ENCODE results near the gene IGFBP5. TPM values are rescaled to one million over a fixed set of nuclear protein-coding genes. Genes with fewer than 3 reads are reported as not detected.

Gene IGFBP5
- total and polyA plus RNA-seq, 2 donors (not counting 3 experiments of a cell fraction or from before 2014, with no cell fraction given) = 0.06 TPM; not detected in 1

- TF ChIP-seq GATA2 (IDR thresholded peaks at IDR 0.05; ENCODE audit: insufficient read depth, insufficient read length, low read depth, low read length) (no peak), CTCF (IDR thresholded peaks at IDR 0.05; ENCODE audit: extremely low read depth in 1 of 2, insufficient read depth in 1 of 2, low read depth in 1 of 2, low read length in 2 of 2) (no peak), POLR2A (IDR thresholded peaks at IDR 0.05; ENCODE audit: low read depth, low read length) (no peak), FOS (IDR thresholded peaks at IDR 0.05; ENCODE audit: borderline replicate concordance, insufficient read depth, low read length) (no peak)
- Histone ChIP-seq H4K20me1 (replicated peaks; ENCODE audit: control insufficient read depth, extremely low read depth, insufficient read depth, low read length) (no peaks in the 10 kb centered on the region), H3K9me3 (replicated peaks; ENCODE audit: control insufficient read depth, insufficient read depth, low read length) (no peaks in the 10 kb centered on the region), H3K36me3 (ENCODE audit: control insufficient read depth in 2 of 2, extremely low read depth in 1 of 2, insufficient read depth in 2 of 2, low read length in 2 of 2) (no peaks in the 10 kb centered on the region), H3K9ac (replicated peaks; ENCODE audit: extremely low read depth, insufficient read depth, low read length) (peak within 1 kb of the TSS; percentile 57), H2AFZ (ENCODE audit: low read depth, low read length) (peak within 1 kb of the TSS; percentile 80), H3K9me1 (replicated peaks; ENCODE audit: control insufficient read depth, extremely low read depth, insufficient read depth, low read length) (no peaks in the 10 kb centered on the region), H3K79me2 (ENCODE audit: control insufficient read depth, insufficient read depth, low read length) (peaks cover 18% of the 10 kb centered on the region), H3K27ac (ENCODE audit: insufficient read depth, low read depth, low read length) (no peak within 1 kb of the TSS), H3K4me2 (ENCODE audit: insufficient read depth, low read length) (peak within 1 kb of the TSS; percentile 79), H3K4me1 (ENCODE audit: control insufficient read depth, extremely low read depth, insufficient read depth, low read length) (peaks cover 30% of the 10 kb centered on the region), H3K27me3 (ENCODE audit: control insufficient read depth in 2 of 2, insufficient read depth in 2 of 2, low read length in 2 of 2) (peaks cover 6 to 9% of the 10 kb centered on the region in 2 experiments), H3K4me3 (replicated peaks in 1 of 3; ENCODE audit: insufficient read depth in 1 of 3, low read depth in 1 of 3, low read length in 3 of 3) (peak within 1 kb of the TSS; percentile 52 to 79 (median 59))
- ChIA-PET POLR2A (no interaction called here), CTCF (interaction anchor here (1.2 to 3.3 kb wide), 4 partner anchors 32 to 115 kb away, joined by 3 to 20 read pairs (median 5); no protein-coding TSS in a partner anchor)
- intact Hi-C loops (cut with micrococcal nuclease) = loop anchor here (1.0 to 10.0 kb wide), 4 partner anchors 21 to 518 kb away; no protein-coding TSS in a partner anchor
- BruUV-seq (replicated peaks) = no TSS peak
- dilution Hi-C loops (cut with MboI; ENCODE audit: extremely low pct_ligation_motif_present, low sequenced_read_pairs) = no loop called here
- FAIRE-seq (peak; percentile 55), DNase-seq (ENCODE audit: low read depth, low spot score) (peak; percentile 56)
These were observed 62.3 kb downstream of the IGFBP5 start, which contains the start of gene IGFBP2 for GRCh38 chr2:216632952-216633615. Gene IGFBP2, plus strand, starts transcription at chr2:216633420. Its CDS starts 104 bp downstream, at chr2:216633524.
